ENCODE results near the gene TREX2. TPM values are rescaled to one million over a fixed set of nuclear protein-coding genes. Genes with fewer than 3 reads are reported as not detected.

TREX2 gene
- total and polyA plus RNA-seq, 2 experiments from 2014 or later, result 0.81 to 1.7 TPM

DNA sequence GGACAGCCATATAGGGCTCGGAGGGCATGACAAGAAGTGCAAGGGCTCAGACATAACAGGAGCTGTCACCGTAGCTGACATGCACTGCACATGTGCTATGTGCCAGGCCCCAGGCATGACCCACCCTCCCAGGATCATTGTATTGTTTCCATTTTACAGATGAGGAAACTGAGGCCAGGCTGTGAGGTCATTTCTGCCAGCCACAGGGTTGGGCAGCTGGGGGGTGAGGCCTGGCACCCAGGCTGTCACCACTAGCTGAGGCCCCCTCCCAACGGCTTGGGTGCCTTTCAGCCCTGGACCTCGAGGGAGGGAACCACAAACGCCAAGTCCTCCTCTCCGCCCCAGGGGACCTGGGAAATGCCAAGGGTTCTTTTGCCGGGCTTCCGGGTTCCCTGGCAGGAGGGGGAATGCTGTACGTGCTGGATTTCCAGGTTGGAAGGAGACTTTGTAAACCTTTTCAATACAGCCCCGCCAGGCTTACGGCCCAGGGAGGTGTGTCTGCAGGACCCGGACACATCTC, 12.6 kb downstream of the TREX2 start:
- peaks cover 5% of the 10 kb centered on the region; the same call in 2 of the 3 replicates for H3K9me3 Mint-ChIP-seq
- H4K20me1 ChIP-seq (replicated peaks; ENCODE audit: insufficient read depth), result no peaks in the 10 kb centered on the region
- no peak for TF ChIP-seq ZNF331 (CRISPR knock-in tag; IDR thresholded peaks at IDR 0.05; ENCODE audit: low read depth)
- H2AFZ ChIP-seq, result no peak overlapping the region
- H3K4me1 ChIP-seq (ENCODE audit: insufficient read depth), result no peaks in the 10 kb centered on the region
- no peak for DNase-seq (ENCODE audit: low spot score)
- no peak overlapping the region for H3K27ac ChIP-seq (ENCODE audit: low read depth)
- H3K4me1 Mint-ChIP-seq, result no peaks in the 10 kb centered on the region
- H3K4me2 ChIP-seq, result no peak overlapping the region
- no peaks in the 10 kb centered on the region for H3K36me3 Mint-ChIP-seq (ENCODE audit: low read depth)
- no peaks in the 10 kb centered on the region for H3K27me3 Mint-ChIP-seq (ENCODE audit: insufficient read depth, low read depth, poor library complexity)
- H3K9me2 ChIP-seq (ENCODE audit: insufficient read depth), result no peaks in the 10 kb centered on the region
- no peak overlapping the region for H3K4me3 ChIP-seq
- H3F3A ChIP-seq (replicated peaks; ENCODE audit: low read depth), result no peaks in the 10 kb centered on the region
- H3K79me2 ChIP-seq (replicated peaks; ENCODE audit: insufficient read depth), result no peaks in the 10 kb centered on the region
- H3K27ac Mint-ChIP-seq, result no peak overlapping the region
- H3K36me3 ChIP-seq (ENCODE audit: insufficient read depth), result no peaks in the 10 kb centered on the region
- ATAC-seq, result no peak
- no peaks in the 10 kb centered on the region for H3K27me3 ChIP-seq (ENCODE audit: insufficient read depth)
- no peak overlapping the region for H3K4me3 Mint-ChIP-seq

DNA sequence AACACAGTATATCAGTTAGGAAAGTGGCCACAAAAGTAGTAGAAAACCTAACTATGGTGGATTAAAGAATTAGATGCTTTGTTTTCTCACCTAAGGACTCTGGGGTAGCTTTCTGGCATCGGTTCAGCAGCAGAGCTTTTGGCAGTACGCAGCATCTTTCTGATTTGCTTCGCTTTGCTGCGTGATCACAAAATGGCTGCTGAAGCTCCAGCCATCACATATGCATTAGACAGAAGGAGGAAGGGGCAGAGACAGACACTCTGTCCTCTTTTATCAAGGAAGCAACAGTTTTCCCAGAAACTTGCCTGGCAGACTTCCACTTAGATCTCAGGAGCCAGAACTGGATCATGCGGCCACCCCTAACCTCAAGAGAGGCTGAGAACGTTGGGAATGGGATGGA, 15.1 kb downstream of the TREX2 start:
- Histone ChIP-seq H3K4me2 (no peak overlapping the region), H3F3A (replicated peaks; ENCODE audit: low read depth) (no peaks in the 10 kb centered on the region), H3K36me3 (ENCODE audit: insufficient read depth) (no peaks in the 10 kb centered on the region), H4K20me1 (replicated peaks; ENCODE audit: insufficient read depth) (no peaks in the 10 kb centered on the region), H3K9me2 (ENCODE audit: insufficient read depth) (no peaks in the 10 kb centered on the region), H2AFZ (no peak overlapping the region), H3K79me2 (replicated peaks; ENCODE audit: insufficient read depth) (no peaks in the 10 kb centered on the region), H3K27me3 (ENCODE audit: insufficient read depth) (no peaks in the 10 kb centered on the region), H3K4me3 (no peak overlapping the region), H3K27ac (ENCODE audit: low read depth) (no peak overlapping the region), H3K4me1 (ENCODE audit: insufficient read depth) (no peaks in the 10 kb centered on the region)
- H3K4me3 Mint-ChIP-seq, result no peak overlapping the region
- H3K4me1 Mint-ChIP-seq, result no peaks in the 10 kb centered on the region
- ATAC-seq, result no peak
- peaks cover 8% of the 10 kb centered on the region; the same call in 2 of the 3 replicates for H3K9me3 Mint-ChIP-seq
- H3K27me3 Mint-ChIP-seq (ENCODE audit: insufficient read depth, low read depth, poor library complexity), result no peaks in the 10 kb centered on the region
- TF ChIP-seq, protein P1, sequence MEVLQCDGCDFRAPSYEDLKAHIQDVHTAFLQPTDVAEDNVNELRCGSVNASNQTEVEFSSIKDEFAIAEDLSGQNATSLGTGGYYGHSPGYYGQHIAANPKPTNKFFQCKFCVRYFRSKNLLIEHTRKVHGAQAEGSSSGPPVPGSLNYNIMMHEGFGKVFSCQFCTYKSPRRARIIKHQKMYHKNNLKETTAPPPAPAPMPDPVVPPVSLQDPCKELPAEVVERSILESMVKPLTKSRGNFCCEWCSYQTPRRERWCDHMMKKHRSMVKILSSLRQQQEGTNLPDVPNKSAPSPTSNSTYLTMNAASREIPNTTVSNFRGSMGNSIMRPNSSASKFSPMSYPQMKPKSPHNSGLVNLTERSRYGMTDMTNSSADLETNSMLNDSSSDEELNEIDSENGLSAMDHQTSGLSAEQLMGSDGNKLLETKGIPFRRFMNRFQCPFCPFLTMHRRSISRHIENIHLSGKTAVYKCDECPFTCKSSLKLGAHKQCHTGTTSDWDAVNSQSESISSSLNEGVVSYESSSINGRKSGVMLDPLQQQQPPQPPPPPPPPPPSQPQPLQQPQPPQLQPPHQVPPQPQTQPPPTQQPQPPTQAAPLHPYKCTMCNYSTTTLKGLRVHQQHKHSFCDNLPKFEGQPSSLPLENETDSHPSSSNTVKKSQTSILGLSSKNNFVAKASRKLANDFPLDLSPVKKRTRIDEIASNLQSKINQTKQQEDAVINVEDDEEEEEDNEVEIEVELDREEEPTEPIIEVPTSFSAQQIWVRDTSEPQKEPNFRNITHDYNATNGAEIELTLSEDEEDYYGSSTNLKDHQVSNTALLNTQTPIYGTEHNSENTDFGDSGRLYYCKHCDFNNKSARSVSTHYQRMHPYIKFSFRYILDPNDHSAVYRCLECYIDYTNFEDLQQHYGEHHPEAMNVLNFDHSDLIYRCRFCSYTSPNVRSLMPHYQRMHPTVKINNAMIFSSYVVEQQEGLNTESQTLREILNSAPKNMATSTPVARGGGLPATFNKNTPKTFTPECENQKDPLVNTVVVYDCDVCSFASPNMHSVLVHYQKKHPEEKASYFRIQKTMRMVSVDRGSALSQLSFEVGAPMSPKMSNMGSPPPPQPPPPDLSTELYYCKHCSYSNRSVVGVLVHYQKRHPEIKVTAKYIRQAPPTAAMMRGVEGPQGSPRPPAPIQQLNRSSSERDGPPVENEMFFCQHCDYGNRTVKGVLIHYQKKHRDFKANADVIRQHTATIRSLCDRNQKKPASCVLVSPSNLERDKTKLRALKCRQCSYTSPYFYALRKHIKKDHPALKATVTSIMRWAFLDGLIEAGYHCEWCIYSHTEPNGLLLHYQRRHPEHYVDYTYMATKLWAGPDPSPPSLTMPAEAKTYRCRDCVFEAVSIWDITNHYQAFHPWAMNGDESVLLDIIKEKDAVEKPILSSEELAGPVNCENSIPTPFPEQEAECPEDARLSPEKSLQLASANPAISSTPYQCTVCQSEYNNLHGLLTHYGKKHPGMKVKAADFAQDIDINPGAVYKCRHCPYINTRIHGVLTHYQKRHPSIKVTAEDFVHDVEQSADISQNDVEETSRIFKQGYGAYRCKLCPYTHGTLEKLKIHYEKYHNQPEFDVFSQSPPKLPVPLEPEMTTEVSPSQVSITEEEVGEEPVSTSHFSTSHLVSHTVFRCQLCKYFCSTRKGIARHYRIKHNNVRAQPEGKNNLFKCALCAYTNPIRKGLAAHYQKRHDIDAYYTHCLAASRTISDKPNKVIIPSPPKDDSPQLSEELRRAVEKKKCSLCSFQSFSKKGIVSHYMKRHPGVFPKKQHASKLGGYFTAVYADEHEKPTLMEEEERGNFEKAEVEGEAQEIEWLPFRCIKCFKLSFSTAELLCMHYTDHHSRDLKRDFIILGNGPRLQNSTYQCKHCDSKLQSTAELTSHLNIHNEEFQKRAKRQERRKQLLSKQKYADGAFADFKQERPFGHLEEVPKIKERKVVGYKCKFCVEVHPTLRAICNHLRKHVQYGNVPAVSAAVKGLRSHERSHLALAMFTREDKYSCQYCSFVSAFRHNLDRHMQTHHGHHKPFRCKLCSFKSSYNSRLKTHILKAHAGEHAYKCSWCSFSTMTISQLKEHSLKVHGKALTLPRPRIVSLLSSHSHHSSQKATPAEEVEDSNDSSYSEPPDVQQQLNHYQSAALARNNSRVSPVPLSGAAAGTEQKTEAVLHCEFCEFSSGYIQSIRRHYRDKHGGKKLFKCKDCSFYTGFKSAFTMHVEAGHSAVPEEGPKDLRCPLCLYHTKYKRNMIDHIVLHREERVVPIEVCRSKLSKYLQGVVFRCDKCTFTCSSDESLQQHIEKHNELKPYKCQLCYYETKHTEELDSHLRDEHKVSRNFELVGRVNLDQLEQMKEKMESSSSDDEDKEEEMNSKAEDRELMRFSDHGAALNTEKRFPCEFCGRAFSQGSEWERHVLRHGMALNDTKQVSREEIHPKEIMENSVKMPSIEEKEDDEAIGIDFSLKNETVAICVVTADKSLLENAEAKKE (CRISPR knock-in tag; IDR thresholded peaks at IDR 0.05), result no peak
- H3K27ac Mint-ChIP-seq, result no peak overlapping the region
- H3K36me3 Mint-ChIP-seq (ENCODE audit: low read depth), result no peaks in the 10 kb centered on the region
- no peak for DNase-seq (ENCODE audit: low spot score)

Data from GM23338 (cell line).